GM18526 (cell line): ENCODE results near the gene TENM3.

Experiments used
- POLR2A ChIP-seq: IDR thresholded peaks from 3 replicates; pipeline ENCODE4 v1.6.1; 2011; ENCODE audit not compliant: insufficient read length; ENCODE audit errors: extremely low read depth

TENM3 gene

GRCh38 chr4:182242787-182243186, 415 bp upstream of the TENM3 start:
- no peak for TF ChIP-seq POLR2A

- no peak for TF ChIP-seq POLR2A
These were observed 1.8 kb downstream of the TENM3 start for GRCh38 chr4:182245041-182245440.

- TF ChIP-seq POLR2A: no peak
These were observed 2.5 kb downstream of the TENM3 start for GRCh38 chr4:182245541-182246215.

GRCh38 chr4:182246401-182247205, 3.4 kb downstream of the TENM3 start:
- no peak for TF ChIP-seq POLR2A

- no peak for TF ChIP-seq POLR2A
These were observed 5.1 kb downstream of the TENM3 start for GRCh38 chr4:182248295-182248694.

- TF ChIP-seq POLR2A: no peak
These were observed 7.2 kb downstream of the TENM3 start for GRCh38 chr4:182250446-182250845.

GRCh38 chr4:182251116-182251515, 7.9 kb downstream of the TENM3 start:
- no peak for TF ChIP-seq POLR2A

- no peak for TF ChIP-seq POLR2A
These were observed 9.0 kb downstream of the TENM3 start for GRCh38 chr4:182252220-182252619.

GRCh38 chr4:182254026-182254780, 11.0 kb downstream of the TENM3 start:
- no peak for TF ChIP-seq POLR2A

GRCh38 chr4:182255441-182256190, 12.4 kb downstream of the TENM3 start:
- TF ChIP-seq POLR2A: no peak

- TF ChIP-seq POLR2A: no peak
These were observed 13.8 kb downstream of the TENM3 start for GRCh38 chr4:182257016-182257415.

GRCh38 chr4:182257503-182257902, 14.3 kb downstream of the TENM3 start:
- no peak for TF ChIP-seq POLR2A

- TF ChIP-seq POLR2A: no peak
These were observed 15.3 kb downstream of the TENM3 start for GRCh38 chr4:182258441-182259000.

GRCh38 chr4:182261651-182262223, 18.5 kb downstream of the TENM3 start:
- TF ChIP-seq POLR2A: no peak
